Forelimb muscle (tissue), 1 donor: Measurements from ENCODE around the gene ADO. TPM values are rescaled to one million over a fixed set of nuclear protein-coding genes. Genes with fewer than 3 reads are reported as not detected.

Experiments used
- polyA plus RNA-seq: library from polyadenylated mRNA; unstranded; fragments of 120-200 nt; gene quantifications from one replicate; pipeline ENCODE4 v1.2.1, GENCODE V29; 2013; ENCODE audit not compliant: insufficient read length

The ADO gene
- polyA plus RNA-seq, 1 donor: 12.7 TPM

Other genes starting within 250 kb of the ADO start
- 2.5 TPM for gene EGR2, start 11.6 kb downstream of the ADO start, polyA plus RNA-seq